Globus pallidus (tissue), 1 donor: ENCODE data around the gene ITIH1.
"Not testable (repeated sequence)": the region's sequence is repeated elsewhere in the genome, so short reads cannot be mapped to it uniquely, and the experiment has no call there.

ENCODE experiments used
- DNase-seq: peaks from one replicate; pipeline ENCODE4 v3.0.0-alpha.2; 2015; ENCODE audit warnings: low spot score

The ITIH1 gene

GRCh38 chr3:52774901-52775864 is 2.2 kb upstream of the ITIH1 start:
- no peak for DNase-seq

GRCh38 chr3:52775877-52776276 is 1.5 kb upstream of the ITIH1 start:
- no peak for DNase-seq

GRCh38 chr3:52776486-52776885 is 913 bp upstream of the ITIH1 start:
- not testable (repeated sequence) for DNase-seq

GRCh38 chr3:52777959-52778805 is 783 bp downstream of the ITIH1 start:
- DNase-seq: no peak

GRCh38 chr3:52779011-52779836 is 1.8 kb downstream of the ITIH1 start:
- no peak for DNase-seq

- DNase-seq: no peak
Measured at GRCh38 chr3:52779837-52780585, 2.6 kb downstream of the ITIH1 start.

- no peak for DNase-seq
Measured at GRCh38 chr3:52781741-52782140, 4.3 kb downstream of the ITIH1 start.

GRCh38 chr3:52782412-52783210 is 5.2 kb downstream of the ITIH1 start:
- DNase-seq: no peak

- DNase-seq: no peak
Measured at GRCh38 chr3:52783211-52783555, 5.8 kb downstream of the ITIH1 start.

- DNase-seq: no peak
Measured at GRCh38 chr3:52784021-52784621, 6.7 kb downstream of the ITIH1 start.

GRCh38 chr3:52784931-52785590 is 7.7 kb downstream of the ITIH1 start:
- DNase-seq: no peak

GRCh38 chr3:52786330-52787215 is 9.2 kb downstream of the ITIH1 start:
- no peak for DNase-seq

GRCh38 chr3:52787246-52787645 is 9.8 kb downstream of the ITIH1 start:
- no peak for DNase-seq

- no peak for DNase-seq
Measured at GRCh38 chr3:52787672-52788625, 10.6 kb downstream of the ITIH1 start.

- no peak for DNase-seq
Measured at GRCh38 chr3:52788890-52789745, 11.7 kb downstream of the ITIH1 start.

GRCh38 chr3:52789746-52790040 is 12.3 kb downstream of the ITIH1 start:
- no peak for DNase-seq

GRCh38 chr3:52790337-52790736 is 12.9 kb downstream of the ITIH1 start:
- no peak for DNase-seq
